GM19328 (cell line): ENCODE data around the gene APPL2.
"Not testable (repeated sequence)": the region's sequence is repeated elsewhere in the genome, so short reads cannot be mapped to it uniquely, and the experiment has no call there.

Source experiments
- ATAC-seq: cut with Tn5 transposase; IDR thresholded peaks from one replicate; pipeline ENCODE4 v1.9.1; 2021; ENCODE audit warnings: mild to moderate bottlenecking, moderate library complexity; ENCODE audit not compliant: unreplicated experiment

APPL2 gene

DNA sequence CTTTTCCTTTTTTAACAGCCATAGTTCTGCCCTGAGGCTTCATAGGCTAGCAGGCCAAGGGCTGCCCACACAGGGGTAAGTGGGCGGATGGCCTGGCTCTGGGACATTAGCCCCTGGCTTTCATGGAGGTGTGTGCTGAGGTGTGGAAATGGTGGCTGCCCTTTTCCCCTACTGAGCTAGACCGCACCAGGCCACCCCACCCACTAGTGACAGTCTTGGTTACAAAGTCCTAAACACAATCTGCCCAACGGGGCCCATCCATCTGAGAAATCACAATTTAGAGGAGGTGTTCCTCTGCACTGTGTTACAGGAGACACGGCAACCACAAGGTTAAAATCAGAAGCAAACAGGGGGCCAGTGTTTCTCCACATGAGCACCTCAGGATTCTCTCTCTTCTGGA lies 35.6 kb downstream of the APPL2 start:
- no peak for ATAC-seq

DNA sequence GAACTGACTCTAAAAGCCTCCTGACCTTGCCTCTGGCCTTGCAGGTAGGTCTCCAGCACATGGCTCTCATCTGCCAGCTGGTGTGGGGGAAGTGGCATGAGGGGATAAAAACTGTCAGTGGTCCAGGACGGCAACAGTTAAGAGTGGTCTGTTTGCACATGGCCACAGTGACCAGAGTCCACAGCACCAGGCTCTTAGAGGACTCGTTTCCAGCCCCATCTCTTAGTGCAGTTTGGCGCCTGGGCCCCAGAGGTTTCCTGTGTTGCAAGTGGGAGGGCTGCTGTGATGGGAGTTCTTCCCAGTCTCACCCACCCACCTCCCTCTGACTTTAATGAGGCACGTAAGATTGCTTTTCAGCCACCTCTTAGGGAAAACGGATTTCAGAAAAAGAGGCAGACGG lies 37.0 kb downstream of the APPL2 start:
- no peak for ATAC-seq

DNA sequence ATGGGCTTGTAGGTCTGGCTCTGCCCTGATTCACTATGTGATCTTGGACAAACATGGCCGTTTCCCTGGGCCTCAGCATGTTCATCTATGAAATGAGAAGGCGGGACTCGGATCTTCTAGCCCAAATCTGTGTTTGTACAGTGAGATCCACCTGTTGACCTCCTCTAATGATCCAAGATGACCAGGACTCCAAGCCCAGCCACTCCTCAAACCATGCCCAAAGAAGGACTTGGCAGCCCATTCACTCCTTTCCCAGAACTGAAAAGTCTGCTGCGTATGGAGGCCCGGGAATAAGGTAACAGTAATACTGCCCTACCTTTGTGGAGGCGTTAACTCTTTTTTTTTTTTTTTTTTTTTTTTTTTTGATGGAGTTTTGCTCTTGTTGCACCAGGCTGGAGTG lies 39.9 kb downstream of the APPL2 start:
- ATAC-seq: no peak

DNA sequence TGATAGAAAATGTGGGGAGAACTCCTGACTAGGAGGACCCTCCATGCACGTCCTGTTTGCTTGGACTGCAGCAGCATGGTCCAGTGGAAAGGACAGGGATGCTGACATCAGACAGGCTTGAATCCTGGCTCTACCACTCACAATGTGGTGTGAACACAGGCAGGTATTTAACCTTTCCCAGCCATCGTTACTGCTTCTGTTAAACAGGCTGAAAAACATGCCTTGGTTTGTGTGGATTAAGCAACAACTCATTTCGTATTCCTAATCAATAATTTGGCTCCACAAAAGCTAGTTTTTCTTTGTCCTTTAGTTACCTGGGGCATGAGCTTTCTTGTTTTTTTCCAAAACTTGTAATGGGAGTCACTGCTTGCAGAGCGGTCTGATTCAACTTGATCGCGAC lies 41.0 kb downstream of the APPL2 start:
- ATAC-seq: no peak

DNA sequence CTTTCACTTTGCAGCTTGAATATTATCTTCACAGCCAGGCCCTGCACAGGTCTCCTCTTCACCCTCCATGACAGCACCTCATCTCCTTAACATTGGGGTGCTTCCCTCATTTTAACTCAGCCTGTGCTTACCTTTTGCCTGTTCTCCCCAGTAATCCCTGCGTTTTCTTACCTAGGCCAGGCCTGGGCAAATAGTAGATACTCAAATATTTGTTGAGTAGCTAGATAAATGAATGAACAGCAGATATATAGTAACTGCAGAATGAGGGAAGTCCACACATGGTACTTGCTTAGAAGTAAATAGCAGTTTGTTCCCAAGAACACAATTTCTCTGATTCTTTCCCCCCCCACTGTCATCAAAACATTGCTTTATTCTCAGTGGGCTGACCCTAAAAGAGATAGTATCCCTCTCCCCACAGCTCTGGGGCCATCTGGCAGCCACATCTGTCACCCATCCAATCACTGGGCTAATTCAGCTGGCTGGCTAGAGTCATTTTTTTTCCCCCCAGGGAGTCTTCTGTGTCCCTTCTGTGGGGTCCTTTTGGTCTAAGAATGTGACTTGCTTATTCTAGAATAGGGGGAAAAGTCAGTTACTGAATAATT lies 43.2 kb downstream of the APPL2 start:
- no peak for ATAC-seq

DNA sequence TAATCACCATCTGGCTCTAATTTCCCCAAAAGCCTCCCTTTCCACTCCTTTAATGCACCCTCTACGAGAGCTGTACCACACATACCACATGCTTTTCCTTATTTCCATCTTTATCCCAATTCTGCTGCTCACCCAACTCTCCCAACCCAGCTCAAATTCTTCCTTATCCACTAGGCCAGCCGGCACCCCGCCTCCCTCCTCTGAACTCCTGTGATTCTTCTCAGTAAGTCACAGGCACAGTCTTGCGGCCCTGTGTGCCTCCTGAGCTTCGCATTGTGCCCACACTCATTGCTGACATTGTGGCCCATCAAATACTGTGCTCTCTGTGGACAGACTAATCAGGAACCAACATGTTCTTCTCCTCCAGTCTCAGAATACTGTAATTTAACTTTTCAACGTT lies 45.4 kb downstream of the APPL2 start:
- no peak for ATAC-seq

DNA sequence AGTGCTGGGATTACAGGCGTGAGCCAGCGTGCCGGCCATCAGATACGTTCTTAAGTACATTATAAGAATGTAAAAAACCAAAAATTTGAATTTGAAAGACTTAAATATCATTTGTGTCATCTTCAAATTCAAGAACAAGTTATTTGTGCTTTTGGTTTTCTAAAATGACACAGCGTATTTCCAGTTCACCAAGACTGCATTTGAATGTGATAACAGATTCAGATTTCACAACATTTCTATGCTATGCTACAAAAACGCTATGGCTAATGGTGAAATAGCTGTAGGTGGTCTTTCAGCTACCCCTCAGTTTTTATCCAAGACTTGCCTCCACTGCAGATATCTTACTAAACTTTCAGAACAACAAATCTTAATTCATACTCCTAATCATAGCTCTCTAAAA lies 46.7 kb downstream of the APPL2 start:
- ATAC-seq: no peak

DNA sequence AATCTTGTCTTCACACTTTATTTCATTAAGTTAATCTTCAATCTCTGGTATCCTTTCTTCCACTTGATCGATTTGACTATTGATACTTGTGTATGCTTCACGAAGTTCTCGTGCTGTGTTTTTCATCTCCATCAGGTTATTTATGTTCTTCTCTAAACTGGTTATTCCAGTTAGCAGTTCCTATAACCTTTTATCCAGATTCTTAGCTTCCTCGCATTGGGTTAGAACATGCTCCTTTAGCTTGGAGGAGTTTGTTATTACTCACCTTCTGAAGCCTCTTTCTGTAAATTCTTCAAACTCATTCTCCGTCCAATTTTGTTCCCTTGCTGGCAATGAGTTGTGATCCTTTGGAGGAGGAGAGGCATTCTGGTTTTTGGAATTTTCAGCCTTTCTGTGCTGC lies 52.0 kb downstream of the APPL2 start:
- not testable (repeated sequence) for ATAC-seq

DNA sequence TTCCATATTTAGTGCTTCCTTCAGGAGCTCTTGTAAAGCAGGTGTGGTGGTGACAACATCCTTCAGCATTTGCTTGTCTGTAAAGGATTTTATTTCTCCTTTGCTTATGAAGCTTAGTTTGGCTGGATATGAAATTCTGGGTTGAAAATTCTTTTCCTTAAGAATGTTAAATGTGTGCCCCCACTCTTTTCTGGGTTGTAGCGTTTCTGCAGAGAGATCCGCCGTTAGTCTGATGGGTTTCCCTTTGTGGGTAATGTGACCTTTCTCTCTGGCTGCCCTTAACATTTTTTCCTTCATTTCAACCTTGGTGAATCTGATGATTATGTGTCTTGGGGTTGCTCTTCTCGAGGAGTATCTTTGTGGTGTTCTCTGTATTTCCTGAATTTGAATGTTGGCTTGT lies 52.6 kb downstream of the APPL2 start:
- ATAC-seq: not testable (repeated sequence)

DNA sequence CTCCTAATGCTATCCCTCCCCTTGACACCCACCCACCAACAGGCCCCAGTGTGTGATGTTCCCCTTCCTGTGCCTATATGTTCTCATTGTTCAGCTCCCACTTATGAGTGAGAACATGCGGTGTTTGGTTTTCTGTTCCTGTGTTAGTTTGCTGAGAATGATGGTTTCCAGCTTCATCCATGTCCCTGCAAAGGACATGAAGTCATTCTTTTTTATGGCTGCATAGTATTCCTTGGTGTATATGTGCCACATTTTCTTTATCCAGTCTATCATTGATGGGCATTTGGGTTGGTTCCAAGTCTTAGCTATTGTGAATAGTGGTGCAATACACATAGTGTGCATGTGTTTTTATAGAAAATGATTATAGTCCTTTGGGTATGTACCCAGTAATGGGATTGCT lies 56.9 kb downstream of the APPL2 start:
- ATAC-seq: not testable (repeated sequence)

DNA sequence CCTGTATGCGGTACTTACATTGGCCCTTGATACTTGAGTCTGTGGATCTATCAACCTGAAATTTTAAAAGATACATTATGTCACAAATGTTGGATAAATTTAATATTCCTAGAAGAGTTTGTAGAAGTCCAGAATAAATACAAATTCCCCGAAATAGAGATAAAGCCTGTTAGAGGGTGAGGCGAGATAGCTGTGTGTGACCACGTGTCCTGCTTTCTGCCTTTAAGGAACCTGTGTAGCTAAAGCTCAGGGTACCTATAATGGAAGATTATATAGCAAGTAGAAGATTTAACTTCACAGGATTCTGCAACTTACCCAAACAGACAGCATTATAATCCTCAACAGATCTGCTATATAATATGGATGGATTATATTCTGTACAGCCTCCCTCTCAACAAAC lies 58.8 kb downstream of the APPL2 start:
- no peak for ATAC-seq

DNA sequence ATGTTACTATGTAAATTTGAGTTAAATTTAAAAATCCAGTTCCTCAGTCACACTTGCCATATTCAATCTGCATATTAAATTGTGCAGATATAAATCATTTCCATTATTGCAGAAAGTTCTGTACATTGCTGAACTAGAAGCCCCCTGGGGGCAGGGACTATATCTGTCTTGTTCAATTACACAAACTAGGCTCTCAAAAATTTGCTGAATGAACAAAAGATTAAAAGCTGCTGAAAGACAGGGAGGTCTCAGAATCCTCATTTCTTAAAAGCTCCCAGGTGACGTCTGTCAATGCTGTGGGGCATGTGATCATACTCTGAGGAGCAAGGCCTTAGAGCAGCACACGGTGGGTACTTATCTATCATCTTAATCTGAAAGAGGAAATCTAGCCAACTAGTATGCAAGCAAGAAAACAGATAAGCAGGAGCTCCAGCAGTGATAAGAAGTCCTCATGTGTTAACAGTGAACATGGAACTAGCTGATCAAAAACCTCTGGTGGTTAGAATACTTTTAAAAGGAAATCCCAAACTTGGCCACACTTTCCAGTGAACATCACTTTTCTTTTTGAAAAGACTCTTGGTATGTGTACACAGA lies 60.5 kb downstream of the APPL2 start:
- ATAC-seq: no peak

DNA sequence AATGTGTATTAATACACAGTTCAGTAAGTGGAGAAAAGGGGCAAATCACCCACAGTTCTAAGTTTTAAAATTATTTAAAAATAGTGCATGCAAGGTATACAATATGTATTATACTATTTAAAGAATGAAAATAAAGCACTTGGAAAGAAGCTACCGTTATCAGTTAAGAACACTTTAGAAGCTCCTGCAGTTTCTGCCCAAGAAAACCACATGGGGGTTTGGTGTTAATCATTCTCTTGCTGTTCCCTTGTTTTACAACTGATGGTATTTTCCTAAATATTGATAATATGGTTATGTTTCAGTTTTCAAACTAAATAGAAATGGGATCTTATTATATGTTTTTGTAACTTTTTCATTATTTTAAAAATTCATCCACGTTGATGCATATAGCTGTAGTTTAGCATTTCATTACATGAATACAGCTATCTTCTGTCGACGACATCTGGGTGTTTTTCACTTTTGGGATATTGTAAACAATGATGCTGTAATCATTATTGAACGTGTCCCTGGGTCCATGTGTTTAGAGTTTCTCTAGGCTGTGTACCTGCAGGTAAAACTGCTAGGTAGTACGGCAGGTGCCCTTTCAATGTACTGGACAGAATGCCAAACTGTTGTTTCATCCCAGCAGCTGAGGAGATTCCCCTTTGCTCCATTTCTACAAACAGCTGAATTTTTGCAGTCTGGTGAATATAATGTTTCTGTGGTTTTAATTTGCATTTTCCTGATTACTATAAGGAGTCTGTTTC lies 64.1 kb downstream of the APPL2 start:
- no peak for ATAC-seq

DNA sequence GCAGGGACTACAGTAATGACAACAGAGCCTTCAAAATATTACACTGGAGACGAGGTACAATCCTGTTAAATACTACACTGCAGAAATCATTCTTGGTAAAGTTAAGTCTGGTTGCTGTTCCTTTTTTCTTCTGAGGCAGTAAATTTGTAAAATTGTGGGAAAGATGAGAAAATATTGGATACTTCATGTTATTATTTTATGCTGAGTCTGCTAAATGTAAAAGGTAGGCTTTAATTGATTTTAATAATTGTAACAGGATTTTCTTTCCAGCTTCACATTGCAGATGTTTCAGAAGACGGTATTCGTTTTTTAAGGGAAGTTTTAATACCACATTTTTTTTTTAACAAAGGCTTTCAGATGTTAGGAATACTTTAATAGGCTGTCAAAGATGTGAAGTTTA lies 65.8 kb downstream of the APPL2 start:
- ATAC-seq: no peak

DNA sequence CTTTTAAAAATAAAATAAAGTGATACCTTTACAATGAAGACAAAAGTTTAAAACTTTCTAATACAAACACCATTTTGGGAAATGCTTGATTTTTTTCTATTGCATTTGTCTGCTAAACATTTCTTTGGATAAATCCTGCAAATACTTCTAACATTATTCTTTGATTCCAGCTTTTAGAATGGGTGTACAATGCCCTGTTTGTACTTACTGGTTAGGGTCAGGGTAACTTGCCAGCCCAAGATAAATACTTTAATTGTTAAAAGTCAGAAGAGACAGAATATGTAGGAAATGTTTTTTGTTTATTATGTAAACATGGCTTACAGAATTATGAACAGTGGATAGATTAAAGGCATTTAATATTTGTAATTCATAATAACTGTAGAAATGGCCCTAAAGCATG lies 68.0 kb downstream of the APPL2 start:
- ATAC-seq: no peak

DNA sequence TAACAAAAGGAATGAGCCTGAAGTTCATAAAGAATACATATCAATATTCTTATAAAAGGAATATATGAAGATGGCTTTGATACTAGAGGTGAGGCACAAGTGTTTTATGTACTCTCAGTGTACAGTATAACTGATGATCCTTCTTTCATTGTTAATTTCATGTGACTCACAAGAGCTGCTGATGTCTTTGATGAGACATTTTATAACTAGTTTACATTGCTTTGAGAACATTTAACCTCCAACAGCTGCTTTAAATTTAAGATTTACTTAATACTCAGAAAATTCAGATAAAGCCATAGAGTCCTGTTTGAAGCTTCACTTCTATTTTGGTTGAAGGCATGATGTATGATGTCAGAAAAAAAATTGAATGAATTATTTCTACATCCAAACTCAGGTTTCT lies 68.6 kb downstream of the APPL2 start:
- no peak for ATAC-seq

DNA sequence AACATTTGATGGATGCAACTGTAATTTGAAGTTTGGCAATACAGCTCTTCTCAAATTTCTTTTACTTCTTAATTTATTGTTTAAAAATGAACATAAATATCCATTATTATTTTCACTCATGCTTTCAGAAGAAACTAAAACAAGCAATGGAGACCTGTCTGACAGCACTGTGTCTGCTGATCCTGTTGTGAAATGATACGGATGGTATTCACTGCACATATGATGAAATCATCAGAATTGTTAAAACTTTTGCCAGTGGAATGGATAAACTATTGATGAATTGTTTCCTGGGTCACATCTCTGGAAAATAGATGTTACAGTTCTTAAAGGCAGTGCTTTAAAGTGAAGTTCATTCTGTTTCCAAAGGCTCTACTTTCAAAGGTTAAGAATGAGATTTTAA lies 69.2 kb downstream of the APPL2 start:
- ATAC-seq: no peak

DNA sequence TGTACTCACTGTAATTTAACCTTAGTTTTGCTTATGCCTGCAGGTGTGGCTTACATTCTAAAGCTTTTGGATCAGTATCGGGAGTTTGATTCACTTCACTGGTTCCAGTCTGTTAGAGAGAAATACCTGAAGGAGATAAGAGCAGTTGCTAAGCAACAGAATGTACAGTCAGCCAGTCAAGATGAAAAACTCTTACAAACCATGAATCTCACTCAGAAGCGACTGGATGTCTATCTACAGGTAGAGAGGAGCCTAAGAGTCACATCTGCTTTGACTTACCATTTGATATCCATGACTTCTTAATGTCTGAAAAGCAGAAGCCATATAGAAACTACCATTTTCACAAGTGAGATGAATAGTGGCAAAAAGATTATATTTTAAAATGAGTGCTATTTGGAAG lies 71.9 kb downstream of the APPL2 start:
- ATAC-seq: no peak

DNA sequence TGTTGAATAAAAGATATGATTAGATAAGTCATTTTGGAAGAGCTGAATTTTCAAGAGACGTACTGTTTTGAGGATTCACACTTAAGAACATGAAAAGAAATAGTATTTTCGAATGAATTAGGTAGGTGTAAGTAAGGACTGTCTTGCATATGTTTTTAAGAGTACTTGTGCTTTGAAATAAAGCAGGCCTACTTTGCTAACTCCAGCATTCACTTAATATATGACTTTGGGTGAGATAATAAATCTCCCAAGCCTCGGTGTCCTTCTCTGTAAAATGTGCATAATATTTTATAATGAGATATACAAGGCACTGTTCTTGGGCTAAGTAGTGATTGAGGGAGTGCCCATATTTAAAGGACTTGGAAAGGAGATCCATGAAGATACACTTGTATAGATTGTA lies 73.8 kb downstream of the APPL2 start:
- no peak for ATAC-seq

DNA sequence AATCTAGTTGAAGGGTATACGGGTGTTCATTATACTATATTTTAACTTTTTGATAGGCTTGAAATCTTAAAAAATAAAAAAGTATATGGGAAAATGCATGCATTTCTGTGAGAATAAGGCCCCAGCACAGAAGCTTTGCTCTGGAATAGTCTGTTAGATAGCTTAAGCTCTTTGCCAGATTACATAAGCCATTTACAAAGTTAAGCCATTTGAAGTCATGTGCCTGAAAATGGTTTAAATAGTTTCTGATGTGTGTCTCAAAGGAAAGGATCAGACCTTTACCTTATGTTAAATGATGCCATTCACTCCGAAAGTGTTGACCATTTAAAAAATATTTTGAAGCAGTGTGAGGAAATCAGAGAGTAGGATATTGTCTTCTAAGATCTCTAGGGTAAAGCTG lies 77.1 kb downstream of the APPL2 start:
- ATAC-seq: no peak

DNA sequence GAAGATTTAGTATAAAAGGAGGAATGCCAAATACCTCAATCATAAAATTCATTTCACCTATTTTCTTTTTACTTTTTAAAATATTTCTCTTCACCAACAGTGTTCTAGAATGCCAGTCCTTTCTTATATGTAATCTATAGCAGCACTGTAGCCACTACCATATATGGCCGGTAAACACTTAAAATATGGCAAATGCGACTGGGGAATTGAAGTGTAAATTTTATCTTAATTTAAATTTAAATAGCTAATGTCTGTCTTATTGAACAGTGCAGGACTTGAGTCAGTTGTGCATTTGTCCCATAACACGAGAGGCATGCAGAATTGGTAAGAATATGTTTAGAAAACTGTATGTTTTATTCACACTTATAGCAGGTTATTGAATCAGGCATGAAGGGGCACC lies 78.4 kb downstream of the APPL2 start:
- no peak for ATAC-seq

DNA sequence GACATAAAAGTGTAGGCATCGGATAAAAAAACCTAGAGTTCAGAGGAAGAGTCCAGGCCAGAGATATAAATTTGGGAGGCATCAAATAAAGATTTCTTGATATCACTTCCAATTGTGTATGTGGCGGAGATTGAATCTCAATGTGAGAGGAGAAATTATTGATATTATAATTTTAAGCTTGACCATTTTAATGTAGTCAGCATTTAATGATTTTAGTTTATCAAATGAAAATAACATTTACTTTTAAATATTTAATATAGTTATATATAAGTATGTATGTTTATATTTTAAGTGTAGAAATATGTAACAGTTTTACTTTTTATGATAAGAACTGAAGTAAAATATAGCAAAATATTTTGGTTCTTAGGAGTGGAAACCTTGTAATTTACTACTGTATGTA lies 79.7 kb downstream of the APPL2 start:
- no peak for ATAC-seq

DNA sequence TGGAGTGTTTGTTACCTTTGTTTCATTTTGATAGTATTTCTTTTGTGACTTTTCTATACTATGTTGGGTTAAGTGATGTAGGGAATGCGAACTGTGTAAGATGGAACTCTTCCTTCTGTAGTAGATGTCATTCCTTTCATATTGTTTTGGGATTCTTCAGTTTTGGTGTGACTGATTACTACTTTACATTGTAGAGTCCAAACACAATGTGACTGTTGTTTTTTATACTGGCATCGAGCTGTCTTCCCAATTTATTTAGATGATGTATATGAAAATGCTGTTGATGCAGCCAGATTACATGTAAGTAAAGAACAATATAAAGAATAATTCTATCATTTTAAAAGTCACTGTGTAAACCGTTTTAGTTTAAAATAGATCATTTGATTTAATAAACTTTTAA lies 93.7 kb downstream of the APPL2 start:
- ATAC-seq: no peak
